Measurements from ENCODE around the gene POFUT2. TPM values are rescaled to one million over a fixed set of nuclear protein-coding genes. Genes with fewer than 3 reads are reported as not detected.

POFUT2 gene
- total RNA-seq, 4 donors from 2014 or later = 19.5 to 66.3 (median 35.1) TPM

DNA sequence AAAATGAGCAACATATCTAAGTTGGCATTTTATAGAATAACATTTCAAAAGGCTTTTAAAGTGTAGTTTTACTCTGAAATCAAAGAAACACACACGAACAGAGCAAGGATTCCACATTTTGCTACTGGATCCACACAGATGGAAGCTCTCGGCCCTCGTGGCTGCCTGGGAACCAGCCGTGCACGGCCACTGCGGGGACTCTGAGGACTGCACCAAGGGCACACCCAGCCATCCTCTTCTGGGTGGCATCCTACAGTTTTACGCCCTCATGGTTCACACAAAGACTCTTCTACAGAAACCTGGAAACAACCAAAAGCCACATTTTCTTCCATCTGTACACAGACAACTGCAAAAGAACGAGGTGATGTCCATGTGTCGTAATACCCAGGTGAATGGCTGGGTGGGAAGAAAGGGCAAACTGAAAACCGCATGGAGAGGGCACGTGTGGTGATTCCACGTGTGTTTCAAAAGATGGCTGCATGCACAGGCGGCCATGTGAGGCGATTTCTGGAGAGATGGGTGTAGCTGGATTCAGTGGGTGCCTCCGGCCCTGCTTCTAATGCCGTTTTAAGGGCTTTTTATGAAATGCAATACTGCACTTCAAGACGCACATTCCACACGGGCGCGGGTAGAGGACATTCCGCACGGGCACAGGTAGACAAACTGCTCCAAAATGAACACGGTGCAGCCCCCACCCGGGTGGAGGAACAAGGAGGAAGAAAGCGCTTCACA, 8.1 kb downstream of the POFUT2 start:
- DNase-seq (ENCODE audit: low spot score in 2 of 2) = peak in 1 of 2 donors; percentile 10
- no peak overlapping the region for H3K27ac ChIP-seq
- peaks cover 0 to 100% (median 34%) of the 10 kb centered on the region in 3 donors for H3K36me3 ChIP-seq
- no peaks in the 10 kb centered on the region for H3K27me3 ChIP-seq
- WGBS, 2 donors = 86 to 89% methylated on average over 25 of the region's 25 CpGs
- no peak overlapping the region for H3K4me3 ChIP-seq
- H3K9me3 ChIP-seq = peaks cover 0 to 6% (median 0%) of the 10 kb centered on the region in 4 donors
- TF ChIP-seq EP300 (IDR thresholded peaks at IDR 0.05) (no peak), POLR2A (IDR thresholded peaks at IDR 0.05) (no peak)
- TF ChIP-seq, protein P1, sequence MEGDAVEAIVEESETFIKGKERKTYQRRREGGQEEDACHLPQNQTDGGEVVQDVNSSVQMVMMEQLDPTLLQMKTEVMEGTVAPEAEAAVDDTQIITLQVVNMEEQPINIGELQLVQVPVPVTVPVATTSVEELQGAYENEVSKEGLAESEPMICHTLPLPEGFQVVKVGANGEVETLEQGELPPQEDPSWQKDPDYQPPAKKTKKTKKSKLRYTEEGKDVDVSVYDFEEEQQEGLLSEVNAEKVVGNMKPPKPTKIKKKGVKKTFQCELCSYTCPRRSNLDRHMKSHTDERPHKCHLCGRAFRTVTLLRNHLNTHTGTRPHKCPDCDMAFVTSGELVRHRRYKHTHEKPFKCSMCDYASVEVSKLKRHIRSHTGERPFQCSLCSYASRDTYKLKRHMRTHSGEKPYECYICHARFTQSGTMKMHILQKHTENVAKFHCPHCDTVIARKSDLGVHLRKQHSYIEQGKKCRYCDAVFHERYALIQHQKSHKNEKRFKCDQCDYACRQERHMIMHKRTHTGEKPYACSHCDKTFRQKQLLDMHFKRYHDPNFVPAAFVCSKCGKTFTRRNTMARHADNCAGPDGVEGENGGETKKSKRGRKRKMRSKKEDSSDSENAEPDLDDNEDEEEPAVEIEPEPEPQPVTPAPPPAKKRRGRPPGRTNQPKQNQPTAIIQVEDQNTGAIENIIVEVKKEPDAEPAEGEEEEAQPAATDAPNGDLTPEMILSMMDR (IDR thresholded peaks at IDR 0.05) = no peak
- no peaks in the 10 kb centered on the region for H3K4me1 ChIP-seq

DNA sequence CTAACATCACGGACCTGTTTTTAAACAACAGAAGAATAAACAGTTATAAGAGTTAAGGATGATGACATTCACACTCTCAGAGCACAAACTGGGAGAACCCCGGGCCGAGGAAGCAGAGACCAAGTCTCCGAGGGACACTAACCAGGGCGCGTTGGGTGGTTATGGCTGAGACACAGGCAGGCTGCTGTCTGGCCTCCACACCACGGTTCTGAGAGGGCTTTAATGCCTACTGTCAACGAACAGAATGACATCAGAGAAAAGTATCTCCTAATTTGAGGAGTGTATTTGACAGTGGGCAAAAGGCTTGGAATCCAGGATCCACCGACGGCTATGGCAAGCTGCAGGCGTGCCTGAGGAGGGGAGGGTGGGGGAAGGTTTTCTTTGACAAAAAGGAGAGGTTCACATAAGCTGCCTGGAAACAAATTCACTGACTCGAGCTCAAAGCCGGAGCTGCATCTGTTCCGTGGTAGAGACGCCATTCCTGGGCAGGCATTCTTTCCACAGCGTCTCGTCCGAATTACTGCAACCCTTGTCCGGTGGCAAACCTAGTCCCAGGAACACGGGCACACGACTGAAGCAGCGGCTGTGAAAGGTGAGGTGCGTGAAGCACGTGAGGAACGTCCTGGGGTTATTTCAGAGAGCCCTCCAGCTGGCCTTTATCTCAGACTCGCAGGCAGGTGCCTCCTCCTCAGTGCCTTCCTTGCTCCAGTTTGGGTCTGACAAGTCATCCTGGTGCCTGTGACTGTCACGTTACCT, 9.4 kb downstream of the POFUT2 start:
- Histone ChIP-seq H3K27ac (no peak overlapping the region), H3K36me3 (peaks cover 0 to 100% (median 34%) of the 10 kb centered on the region in 3 donors), H3K27me3 (no peaks in the 10 kb centered on the region), H3K9me3 (peaks cover 0 to 10% (median 0%) of the 10 kb centered on the region in 4 donors), H3K4me1 (no peaks in the 10 kb centered on the region), H3K4me3 (no peak overlapping the region)
- TF ChIP-seq EP300 (IDR thresholded peaks at IDR 0.05) (no peak), POLR2A (IDR thresholded peaks at IDR 0.05) (no peak)
- WGBS, 2 donors = 88 to 91% methylated on average over 27 of the region's 27 CpGs
- DNase-seq (ENCODE audit: low spot score in 2 of 2) = no peak

DNA sequence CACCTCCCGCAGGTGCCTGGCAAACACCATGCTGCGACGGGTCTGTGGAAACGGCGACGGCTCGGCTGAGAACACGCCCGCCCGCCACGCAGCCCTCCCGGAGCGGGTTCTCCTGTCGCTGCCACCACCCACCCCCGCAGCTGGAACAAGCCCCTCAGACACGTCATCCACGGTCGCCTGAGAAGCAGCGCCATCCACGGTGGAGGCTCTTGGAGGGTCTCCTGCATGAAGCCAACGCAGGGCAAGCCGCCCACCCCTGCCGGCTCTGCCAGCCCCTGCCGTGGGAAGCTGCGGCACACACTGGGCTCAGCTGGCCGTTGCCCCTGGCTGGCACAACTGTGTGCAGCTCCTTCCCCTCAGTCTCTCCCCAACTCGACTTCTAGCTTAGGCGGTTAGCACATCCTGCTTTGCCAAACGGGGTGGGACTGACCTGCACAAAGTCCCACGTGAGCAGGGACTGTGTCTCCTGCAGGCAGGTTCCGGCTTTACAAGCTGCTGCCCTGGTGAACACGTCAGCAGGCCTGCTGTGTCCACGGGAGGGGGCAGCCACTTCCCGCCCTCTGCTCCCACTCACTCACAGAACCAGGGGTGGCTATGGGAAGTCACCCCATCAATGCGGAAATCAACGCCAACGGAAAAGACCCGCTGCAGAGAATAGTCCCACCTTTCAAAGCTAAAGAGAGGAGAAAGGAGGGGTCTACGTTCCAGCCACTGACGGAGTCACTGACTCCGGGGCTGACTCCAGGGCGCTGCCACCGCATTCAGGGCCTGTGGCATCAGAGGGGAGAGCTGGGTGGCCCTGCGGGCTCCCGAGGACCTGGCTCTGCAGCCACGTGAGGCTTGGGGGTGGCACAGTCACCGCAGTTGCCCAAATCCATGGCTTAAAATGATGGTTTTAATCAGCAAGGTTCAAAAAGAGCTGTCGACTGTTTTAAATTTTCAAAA, 10.3 kb downstream of the POFUT2 start:
- Histone ChIP-seq H3K4me1 (no peaks in the 10 kb centered on the region), H3K4me3 (no peak overlapping the region), H3K27ac (no peak overlapping the region), H3K9me3 (peaks cover 0 to 10% (median 0%) of the 10 kb centered on the region in 4 donors), H3K27me3 (no peaks in the 10 kb centered on the region), H3K36me3 (peaks cover 0 to 100% (median 31%) of the 10 kb centered on the region in 3 donors)
- TF ChIP-seq EP300 (IDR thresholded peaks at IDR 0.05) (no peak), POLR2A (IDR thresholded peaks at IDR 0.05) (no peak)
- WGBS, 2 donors = 92 to 93% methylated on average over 47 of the region's 48 CpGs
- DNase-seq (ENCODE audit: low spot score in 2 of 2) = peak in 1 of 2 donors; percentile 11

DNA sequence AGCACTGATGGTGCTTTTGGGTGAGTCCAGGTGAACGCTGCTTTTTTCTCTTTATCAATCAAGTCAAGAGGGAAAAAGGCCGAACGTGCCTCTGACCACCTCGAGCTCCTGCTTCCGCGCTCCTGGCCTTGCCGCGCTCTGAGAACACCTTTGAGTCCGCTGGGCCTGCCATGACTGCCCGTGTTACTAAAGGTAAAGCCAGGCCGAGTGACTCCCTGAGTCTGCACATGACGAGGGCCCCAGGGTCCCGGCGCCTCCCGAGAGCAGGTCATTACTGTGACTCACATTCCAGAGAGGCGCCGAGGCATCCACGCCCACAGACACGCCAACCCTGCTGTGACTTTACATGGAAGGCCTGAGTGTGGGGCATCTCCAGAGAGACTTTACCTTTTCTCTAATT, 11.1 kb downstream of the POFUT2 start:
- Histone ChIP-seq H3K27ac (no peak overlapping the region), H3K27me3 (no peaks in the 10 kb centered on the region), H3K36me3 (peaks cover 0 to 100% (median 30%) of the 10 kb centered on the region in 3 donors), H3K4me3 (no peak overlapping the region), H3K9me3 (peaks cover 0 to 18% (median 0%) of the 10 kb centered on the region in 4 donors), H3K4me1 (no peaks in the 10 kb centered on the region)
- TF ChIP-seq, protein P1 (IDR thresholded peaks at IDR 0.05) = no peak
- TF ChIP-seq EP300 (IDR thresholded peaks at IDR 0.05) (no peak), POLR2A (IDR thresholded peaks at IDR 0.05) (no peak)
- WGBS, 2 donors = 91 to 93% methylated on average over 19 of the region's 19 CpGs
- DNase-seq (ENCODE audit: low spot score in 2 of 2) = peak in 1 of 2 donors; percentile 10

DNA sequence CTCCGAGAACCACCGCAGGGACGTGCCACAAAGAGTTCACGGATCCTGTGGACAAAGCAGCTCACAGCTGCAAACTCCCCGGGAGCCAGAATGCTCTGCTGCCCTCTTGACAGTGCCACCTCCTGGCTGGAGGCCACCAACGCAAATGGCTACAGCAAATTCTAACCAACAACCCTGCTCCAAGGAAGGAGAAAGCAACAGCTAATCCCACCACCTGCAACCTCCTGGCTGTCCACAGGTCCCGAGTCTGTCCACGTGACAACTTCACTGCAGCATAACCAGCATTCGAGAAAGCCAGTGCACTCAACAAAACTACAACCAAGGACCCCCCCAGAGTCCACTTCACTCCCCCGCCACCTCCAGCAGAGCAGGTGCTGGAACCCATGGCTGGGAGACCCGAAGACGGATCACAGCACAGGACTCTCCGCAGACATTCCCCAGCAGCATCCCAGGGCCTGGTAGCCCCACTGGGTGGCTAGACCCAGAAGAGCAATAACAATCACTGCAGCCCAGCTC, 17.3 kb downstream of the POFUT2 start:
- Histone ChIP-seq H3K9me3 (peaks cover 0 to 24% (median 0%) of the 10 kb centered on the region in 4 donors), H3K36me3 (peaks cover 0 to 96% (median 28%) of the 10 kb centered on the region in 3 donors), H3K27me3 (no peaks in the 10 kb centered on the region), H3K27ac (no peak overlapping the region), H3K4me1 (no peaks in the 10 kb centered on the region), H3K4me3 (no peak overlapping the region)
- WGBS, 2 donors = 93 to 95% methylated on average over 12 to 13 of the region's 13 CpGs
- peak in 1 of 2 donors; percentile 3 for DNase-seq (ENCODE audit: low spot score in 2 of 2)
- no peak for TF ChIP-seq POLR2A (IDR thresholded peaks at IDR 0.05)
- TF ChIP-seq, protein P1 (IDR thresholded peaks at IDR 0.05) = no peak
- no peak for TF ChIP-seq EP300 (IDR thresholded peaks at IDR 0.05)
